Panc1 (cell line): ENCODE data around the gene REPIN1. TPM values are rescaled to one million over a fixed set of nuclear protein-coding genes. Genes with fewer than 3 reads are reported as not detected.

Experiments used
- ATAC-seq: fragments of 200-7000 bp; cut with Tn5 transposase; 2 replicates; pipeline ENCODE4 v1.9.1; 2020; ENCODE audit warnings: mild to moderate bottlenecking, moderate library complexity
- BruUV-seq: library from RNA; stranded (reverse); fragments of 400-500 nt; replicated peaks from 2 replicates; lab custom pipeline; 2021; lab: Mats Ljungman, UMichigan
- CTCF ChIA-PET: fragments of 300-600 bp; sonication (Branson Sonifier 250); formaldehyde crosslinking; loops from one replicate; lab custom pipeline; 2022; ENCODE audit warnings: antibody characterized with exemption; lab: Charles Lee
- POLR2A ChIA-PET: fragments of 300-600 bp; sonication (Branson Sonifier 250); formaldehyde crosslinking; loops from one replicate; lab custom pipeline; 2022; ENCODE audit warnings: antibody characterized with exemption; lab: Charles Lee
- DNase-seq: peaks from one replicate; pipeline ENCODE4 v3.0.0-alpha.2; 2010; ENCODE audit warnings: low read depth, low spot score
- H3K27ac ChIP-seq: 2 replicates; pipeline ENCODE4 v1.5.1; 2011; ENCODE audit warnings: mild to moderate bottlenecking, low read length, inconsistent platforms
- H3K27me3 ChIP-seq: fragments of 200-500 bp; sonication (Bioruptor generic); 2 replicates; pipeline ENCODE4 v1.6.0; 2014; ENCODE audit warnings: low read length, inconsistent platforms; ENCODE audit not compliant: control insufficient read depth, insufficient read depth
- H3K36me3 ChIP-seq: fragments of 200-500 bp; sonication (Bioruptor generic); 2 replicates; pipeline ENCODE4 v1.5.1; 2014; ENCODE audit warnings: inconsistent platforms, mild to moderate bottlenecking, low read length, moderate library complexity; ENCODE audit not compliant: control insufficient read depth, insufficient read depth
- H3K4me1 ChIP-seq: 2 replicates; pipeline ENCODE4 v1.5.1; 2011; ENCODE audit warnings: inconsistent platforms, mild to moderate bottlenecking, low read length, moderate library complexity; ENCODE audit not compliant: control insufficient read depth, insufficient read depth
- H3K4me3 ChIP-seq, 2 experiments: 2 replicates each; pipeline ENCODE4 v1.5.1; 2011 to 2012; ENCODE audit warnings: low read depth in 2 of 2, low read length in 2 of 2, mild to moderate bottlenecking in 2 of 2, inconsistent platforms in 1 of 2, moderate library complexity in 1 of 2
- H3K9me3 ChIP-seq: fragments of 200-500 bp; sonication (Bioruptor generic); 2 replicates; pipeline ENCODE4 v1.5.1; 2014; ENCODE audit warnings: low read depth, mild to moderate bottlenecking, inconsistent platforms, low read length, moderate library complexity; ENCODE audit not compliant: control insufficient read depth, insufficient read depth
- CTCF ChIP-seq: fragments of 450-650 bp; IDR thresholded peaks from 2 replicates; pipeline ENCODE4 v1.5.1; 2017; ENCODE audit warnings: mild to moderate bottlenecking
- POLR2AphosphoS5 ChIP-seq: IDR thresholded peaks from 2 replicates; pipeline ENCODE4 v1.6.1; 2012; ENCODE audit warnings: mild to moderate bottlenecking, low read depth, low read length, moderate library complexity
- REST ChIP-seq, 2 experiments: IDR thresholded peaks; 2 replicates each; pipeline ENCODE4 v1.6.1; 2011 to 2012; ENCODE audit warnings: low read depth in 2 of 2, control low read depth in 1 of 2, low read length in 1 of 2, mild to moderate bottlenecking in 1 of 2, moderate library complexity in 1 of 2; ENCODE audit not compliant: insufficient read depth in 1 of 2
- SIN3A ChIP-seq: IDR thresholded peaks from 2 replicates; pipeline ENCODE4 v1.6.1; 2012; ENCODE audit warnings: low read depth, mild to moderate bottlenecking, low read length, moderate library complexity, borderline replicate concordance; ENCODE audit not compliant: insufficient read depth
- TCF7L2 ChIP-seq: IDR thresholded peaks from 2 replicates; pipeline ENCODE4 v1.6.1; 2011; ENCODE audit warnings: mild to moderate bottlenecking, low read depth, low read length, inconsistent platforms
- in situ Hi-C: cut with HindIII; loops from 2 replicates; pipeline ENCODE4 v1.10.0; 2016; ENCODE audit warnings: low sequenced_read_pairs, low pct_unique_long_range_greater_than_20kb
- intact Hi-C: fragments of 100-400 bp; cut with micrococcal nuclease; formaldehyde crosslinking; loops from one replicate; pipeline ENCODE4 v1.10.0; 2022; ENCODE audit not compliant: unreplicated experiment
- total RNA-seq: library from RNA; stranded (reverse); gene quantifications from one replicate; pipeline ENCODE4 v1.2.1, GENCODE V29; 2021; ENCODE audit not compliant: unreplicated experiment

REPIN1 gene
- total RNA-seq, 1 experiment from 2014 or later, result 209 TPM

GRCh38 chr7:150371131-150371995 is 2.7 kb downstream of the REPIN1 start:
- no TSS peak for BruUV-seq
- TF ChIP-seq CTCF, result no peak
- TF ChIP-seq POLR2AphosphoS5, result no peak
- no peak for TF ChIP-seq TCF7L2
- TF ChIP-seq SIN3A, result no peak
- TF ChIP-seq REST (IDR thresholded peaks at IDR 0.05; ENCODE audit: insufficient read depth in 1 of 2, low read depth in 2 of 2, low read length in 1 of 2), result no peak
- Histone ChIP-seq H3K4me1 (peaks cover 49% of the 10 kb centered on the region), H3K27me3 (no peaks in the 10 kb centered on the region), H3K4me3 (no peak overlapping the region), H3K9me3 (no peaks in the 10 kb centered on the region), H3K36me3 (peaks cover 9% of the 10 kb centered on the region), H3K27ac (peak overlapping the region; percentile 99)
- ChIA-PET CTCF (no interaction called here), POLR2A (no interaction called here)
- DNase-seq, result no peak
- intact Hi-C loops, result no loop called here
- ATAC-seq, result no peak
- in situ Hi-C loops, result no loop called here

- POLR2A ChIA-PET, result no interaction called here
- TF ChIP-seq REST (IDR thresholded peaks at IDR 0.05; ENCODE audit: insufficient read depth in 1 of 2, low read depth in 2 of 2, low read length in 1 of 2) (no peak), SIN3A (no peak), TCF7L2 (no peak)
- H3K27ac ChIP-seq, result no peak overlapping the region
- in situ Hi-C loops (no loop called here), intact Hi-C loops (no loop called here)
- no peak for DNase-seq
- no peaks in the 10 kb centered on the region for H3K9me3 ChIP-seq
- no peak for ATAC-seq
- no peaks in the 10 kb centered on the region for H3K27me3 ChIP-seq
- no peak overlapping the region for H3K4me3 ChIP-seq
- CTCF ChIA-PET, result no interaction called here
- peaks cover 52% of the 10 kb centered on the region for H3K4me1 ChIP-seq
- H3K36me3 ChIP-seq, result peaks cover 9% of the 10 kb centered on the region
- no TSS peak for BruUV-seq
These were observed 3.3 kb downstream of the REPIN1 start for GRCh38 chr7:150371996-150372270.
